Ascending aorta (tissue), 2 donors: ENCODE results near the gene CDHR5. TPM values are rescaled to one million over a fixed set of nuclear protein-coding genes. Genes with fewer than 3 reads are reported as not detected.
A peak's percentile ranks its signal among the peaks of the same experiment; 100 is the strongest.

Source experiments
- DNase-seq, 2 donors: peaks; one replicate each; pipeline ENCODE4 v3.0.0-alpha.2; 2019; ENCODE audit warnings: low spot score in 2 of 2
- H3K27ac ChIP-seq, 2 donors: fragments of 200-600 bp; sonication (generic); one replicate each; pipeline ENCODE4 v1.5.1; 2016 to 2017; ENCODE audit warnings: mild to moderate bottlenecking in 1 of 2
- H3K27me3 ChIP-seq: fragments of 200-600 bp; sonication (generic); one replicate; pipeline ENCODE4 v1.5.1; 2017
- H3K36me3 ChIP-seq, 2 donors: fragments of 200-600 bp; sonication (generic); one replicate each; pipeline ENCODE4 v1.5.1; 2016
- H3K4me1 ChIP-seq, 2 donors: fragments of 200-600 bp; sonication (generic); one replicate each; pipeline ENCODE4 v1.5.1; 2016 to 2017; ENCODE audit warnings: mild to moderate bottlenecking in 1 of 2
- H3K4me3 ChIP-seq, 2 donors: fragments of 200-600 bp; sonication (generic); one replicate each; pipeline ENCODE4 v1.5.1; 2016 to 2017; ENCODE audit warnings: mild to moderate bottlenecking in 1 of 2
- H3K9me3 ChIP-seq, 2 donors: fragments of 200-600 bp; sonication (generic); one replicate each; pipeline ENCODE4 v1.5.1; 2016
- CTCF ChIP-seq, 3 experiments: fragments of 200-600 bp in 2 of 3; fragments of 450-650 bp in 1 of 3; sonication (generic) in 2 of 3; IDR thresholded peaks; one replicate each; pipeline ENCODE4 v1.5.1; 2016 to 2019; ENCODE audit warnings: antibody characterized with exemption in 3 of 3, mild to moderate bottlenecking in 1 of 3, moderate library complexity in 1 of 3
- intact Hi-C: fragments of 100-400 bp; cut with DNase I; formaldehyde crosslinking; loops from one replicate; pipeline ENCODE4 v1.15.1; 2023
- total RNA-seq: library from RNA; depleted of rRNA; stranded (reverse); fragments of >200 nt; gene quantifications from one replicate; pipeline ENCODE4 v1.1.0, GENCODE V29; 2016

CDHR5 gene
- total RNA-seq, 1 donor from 2014 or later, result 5.0 TPM

GRCh38 chr11:614623-615503 lies 9.9 kb downstream of the CDHR5 start:
- Histone ChIP-seq H3K4me1 (peaks cover 11 to 14% of the 10 kb centered on the region in 2 donors), H3K27me3 (no peaks in the 10 kb centered on the region), H3K27ac (peak overlapping the region; percentile 90 to 94), H3K9me3 (no peaks in the 10 kb centered on the region), H3K4me3 (peak overlapping the region; percentile 69 to 81), H3K36me3 (peaks cover 34 to 39% of the 10 kb centered on the region in 2 donors)
- TF ChIP-seq CTCF (IDR thresholded peaks at IDR 0.05), result no peak
- intact Hi-C loops, result loop anchor here (2.0 to 5.0 kb wide), 2 partner anchors 38 to 112 kb away; partner anchors contain the start of gene PHRF1
- no peak for DNase-seq

GRCh38 chr11:614021-614622 lies 10.6 kb downstream of the CDHR5 start:
- Histone ChIP-seq H3K9me3 (no peaks in the 10 kb centered on the region), H3K27me3 (no peaks in the 10 kb centered on the region), H3K4me3 (peak overlapping the region in 1 of 2 donors; percentile 81), H3K4me1 (peaks cover 11 to 14% of the 10 kb centered on the region in 2 donors), H3K27ac (peak overlapping the region; percentile 90 to 94), H3K36me3 (peaks cover 41% of the 10 kb centered on the region in 2 donors)
- no peak for TF ChIP-seq CTCF (IDR thresholded peaks at IDR 0.05)
- DNase-seq, result no peak
- intact Hi-C loops, result loop anchor here (2.0 kb wide), 1 partner anchor 37 kb away; the partner anchor contains the start of gene PHRF1

GRCh38 chr11:613369-613968 lies 11.3 kb downstream of the CDHR5 start:
- peaks cover 11 to 14% of the 10 kb centered on the region in 2 donors for H3K4me1 ChIP-seq
- peaks cover 47 to 48% of the 10 kb centered on the region in 2 donors for H3K36me3 ChIP-seq
- H3K27ac ChIP-seq, result peak overlapping the region; percentile 90 to 94
- DNase-seq, result peak in 1 of 2 donors; percentile 79
- intact Hi-C loops, result no loop called here
- no peak overlapping the region for H3K4me3 ChIP-seq
- H3K27me3 ChIP-seq, result no peaks in the 10 kb centered on the region
- no peak for TF ChIP-seq CTCF (IDR thresholded peaks at IDR 0.05)
- H3K9me3 ChIP-seq, result no peaks in the 10 kb centered on the region

GRCh38 chr11:612961-613300 lies 11.8 kb downstream of the CDHR5 start:
- H3K36me3 ChIP-seq, result peaks cover 52 to 53% of the 10 kb centered on the region in 2 donors
- no peak for TF ChIP-seq CTCF (IDR thresholded peaks at IDR 0.05)
- H3K27ac ChIP-seq, result peak overlapping the region; percentile 62 to 94
- H3K4me1 ChIP-seq, result peaks cover 11 to 14% of the 10 kb centered on the region in 2 donors
- intact Hi-C loops, result no loop called here
- no peak overlapping the region for H3K4me3 ChIP-seq
- H3K27me3 ChIP-seq, result no peaks in the 10 kb centered on the region
- no peak for DNase-seq
- H3K9me3 ChIP-seq, result no peaks in the 10 kb centered on the region

GRCh38 chr11:612201-612960 lies 12.4 kb downstream of the CDHR5 start:
- no peak for DNase-seq
- intact Hi-C loops, result no loop called here
- peaks cover 11 to 14% of the 10 kb centered on the region in 2 donors for H3K4me1 ChIP-seq
- H3K36me3 ChIP-seq, result peaks cover 58 to 59% of the 10 kb centered on the region in 2 donors
- H3K27ac ChIP-seq, result peak overlapping the region in 1 of 2 donors; percentile 62
- no peaks in the 10 kb centered on the region for H3K27me3 ChIP-seq
- H3K4me3 ChIP-seq, result no peak overlapping the region
- no peaks in the 10 kb centered on the region for H3K9me3 ChIP-seq
- TF ChIP-seq CTCF (IDR thresholded peaks at IDR 0.05), result no peak
